ENCODE data around the gene COMMD1.

GRCh38 chr2:62042400-62042799 lies 136.9 kb downstream of the COMMD1 start:
- TF ChIP-seq YY1 (IDR thresholded peaks at IDR 0.05; ENCODE audit: insufficient read depth, insufficient read length) = no peak
- no peak for TF ChIP-seq ZNF274 (IDR thresholded peaks at IDR 0.05; ENCODE audit: low read depth, low read length)
- no peak for TF ChIP-seq SUZ12 (IDR thresholded peaks at IDR 0.05; ENCODE audit: extremely low read depth, insufficient read depth, insufficient read length)

All from NT2/D1 (cell line).